H9 (cell line): Measurements from ENCODE around the gene MOCS2. TPM values are rescaled to one million over a fixed set of nuclear protein-coding genes. Genes with fewer than 3 reads are reported as not detected.

Experiments
- DNase-seq: peaks from one replicate; pipeline ENCODE4 v3.0.0-alpha.2; 2017
- H2AFZ ChIP-seq: one replicate; pipeline ENCODE4 v1.6.1; 2013; ENCODE audit warnings: mild to moderate bottlenecking, low read length, control low read depth, moderate library complexity
- H2AK5ac ChIP-seq: 2 replicates; pipeline ENCODE4 v1.6.1; 2013; ENCODE audit warnings: low read length, control low read depth, mixed read lengths; ENCODE audit not compliant: insufficient read length
- H2BK120ac ChIP-seq: one replicate; pipeline ENCODE4 v1.6.1; 2013; ENCODE audit warnings: low read depth, mild to moderate bottlenecking, low read length, control low read depth, inconsistent platforms; ENCODE audit not compliant: poor library complexity, severe bottlenecking
- H2BK12ac ChIP-seq: 2 replicates; pipeline ENCODE4 v1.6.1; 2013; ENCODE audit warnings: low read length, control low read depth, mixed read lengths, low read depth; ENCODE audit not compliant: insufficient read length
- H2BK15ac ChIP-seq: 2 replicates; pipeline ENCODE4 v1.6.1; 2013; ENCODE audit warnings: low read depth, low read length, control low read depth
- H2BK20ac ChIP-seq: one replicate; pipeline ENCODE4 v1.6.1; 2013; ENCODE audit warnings: low read depth, mild to moderate bottlenecking, low read length, control low read depth, inconsistent platforms; ENCODE audit not compliant: poor library complexity, severe bottlenecking
- H2BK5ac ChIP-seq: 2 replicates; pipeline ENCODE4 v1.6.1; 2013; ENCODE audit warnings: low read length, control low read depth, mixed read lengths; ENCODE audit not compliant: insufficient read length
- H3K14ac ChIP-seq: 2 replicates; pipeline ENCODE4 v1.6.1; 2013; ENCODE audit warnings: low read length, control low read depth; ENCODE audit not compliant: insufficient read depth
- H3K18ac ChIP-seq: 2 replicates; pipeline ENCODE4 v1.6.1; 2013; ENCODE audit warnings: low read depth, mild to moderate bottlenecking, mixed read lengths, low read length, control low read depth; ENCODE audit not compliant: insufficient read length
- H3K23ac ChIP-seq: 2 replicates; pipeline ENCODE4 v1.6.1; 2013; ENCODE audit warnings: low read length, control low read depth, mixed read lengths, low read depth; ENCODE audit not compliant: insufficient read length
- H3K23me2 ChIP-seq: 2 replicates; pipeline ENCODE4 v1.6.1; 2013; ENCODE audit warnings: low read depth, mild to moderate bottlenecking, mixed read lengths, low read length, control low read depth; ENCODE audit not compliant: insufficient read length, poor library complexity, severe bottlenecking
- H3K27ac ChIP-seq: 2 replicates; pipeline ENCODE4 v1.5.1; 2013; ENCODE audit warnings: low read length, control low read depth, mixed read lengths, low read depth; ENCODE audit not compliant: insufficient read length
- H3K27me3 ChIP-seq: 2 replicates; pipeline ENCODE4 v1.6.1; 2013; ENCODE audit warnings: low read length, control low read depth, inconsistent platforms; ENCODE audit not compliant: insufficient read depth
- H3K4ac ChIP-seq: 2 replicates; pipeline ENCODE4 v1.6.1; 2013; ENCODE audit warnings: low read depth, mild to moderate bottlenecking, control low read depth, inconsistent platforms, low read length, moderate library complexity
- H3K4me1 ChIP-seq: 2 replicates; pipeline ENCODE4 v1.6.1; 2013; ENCODE audit warnings: low read length, control low read depth, inconsistent platforms; ENCODE audit not compliant: insufficient read depth
- H3K4me2 ChIP-seq: 2 replicates; pipeline ENCODE4 v1.6.1; 2013; ENCODE audit warnings: low read length, control low read depth, mixed read lengths; ENCODE audit not compliant: insufficient read length, insufficient read depth
- H3K56ac ChIP-seq: 2 replicates; pipeline ENCODE4 v1.6.1; 2013; ENCODE audit warnings: low read depth, mild to moderate bottlenecking, mixed read lengths, low read length, control low read depth; ENCODE audit not compliant: insufficient read length
- H3K79me1 ChIP-seq: 2 replicates; pipeline ENCODE4 v1.6.1; 2013; ENCODE audit warnings: low read depth, mild to moderate bottlenecking, moderate library complexity, low read length, control low read depth, inconsistent platforms; ENCODE audit not compliant: insufficient read depth, poor library complexity, severe bottlenecking
- H3K79me2 ChIP-seq: 2 replicates; pipeline ENCODE4 v1.6.1; 2013; ENCODE audit warnings: low read length, control low read depth, inconsistent platforms; ENCODE audit not compliant: insufficient read depth
- H3K9ac ChIP-seq: 2 replicates; pipeline ENCODE4 v1.6.1; 2013; ENCODE audit warnings: low read length, control low read depth, mixed read lengths; ENCODE audit not compliant: insufficient read length; ENCODE audit errors: extremely low read depth
- H3K9me3 ChIP-seq: one replicate; pipeline ENCODE4 v1.6.1; 2013; ENCODE audit warnings: low read depth, low read length, inconsistent platforms; ENCODE audit not compliant: control insufficient read depth
- H3T11ph ChIP-seq: one replicate; pipeline ENCODE4 v1.6.1; 2013; ENCODE audit warnings: mild to moderate bottlenecking, low read length, control low read depth, inconsistent platforms
- H4K20me1 ChIP-seq: one replicate; pipeline ENCODE4 v1.6.1; 2013; ENCODE audit not compliant: control insufficient read depth, insufficient read length, insufficient read depth
- H4K5ac ChIP-seq: 2 replicates; pipeline ENCODE4 v1.6.1; 2013; ENCODE audit warnings: low read depth, mild to moderate bottlenecking, mixed read lengths, low read length, control low read depth; ENCODE audit not compliant: insufficient read length
- H4K8ac ChIP-seq: replicated peaks from 2 replicates; pipeline ENCODE4 v1.6.1; 2013; ENCODE audit warnings: low read length, control low read depth, mixed read lengths, low read depth; ENCODE audit not compliant: insufficient read length
- H4K91ac ChIP-seq: 2 replicates; pipeline ENCODE4 v1.6.1; 2013; ENCODE audit warnings: low read depth, mild to moderate bottlenecking, moderate library complexity, mixed read lengths, low read length, control low read depth; ENCODE audit not compliant: insufficient read length
- H3K27ac Mint-ChIP-seq, 3 experiments: 2 replicates in 2 of 3; 3 replicates in 1 of 3; pipeline ENCODE4 v1.8.0; 2020 to 2021; ENCODE audit warnings: mixed read lengths in 3 of 3, mild to moderate bottlenecking in 1 of 3, moderate library complexity in 1 of 3
- H3K27me3 Mint-ChIP-seq: 2 replicates; pipeline ENCODE4 v1.8.0; 2021; ENCODE audit warnings: low read depth, mild to moderate bottlenecking, moderate library complexity, mixed read lengths
- H3K36me3 Mint-ChIP-seq, 3 experiments: 2 replicates in 2 of 3; 3 replicates in 1 of 3; pipeline ENCODE4 v1.8.0; 2020 to 2021; ENCODE audit warnings: low read depth in 3 of 3, mixed read lengths in 3 of 3; ENCODE audit not compliant: insufficient read depth in 1 of 3
- H3K4me1 Mint-ChIP-seq, 2 experiments: 2 replicates each; pipeline ENCODE4 v1.8.0; 2020; ENCODE audit warnings: mixed read lengths in 2 of 2
- H3K4me3 Mint-ChIP-seq, 2 experiments: 2 replicates in 1 of 2; 3 replicates in 1 of 2; pipeline ENCODE4 v1.8.0; 2020 to 2021; ENCODE audit warnings: mild to moderate bottlenecking in 2 of 2, mixed read lengths in 2 of 2, moderate library complexity in 1 of 2
- H3K9me3 Mint-ChIP-seq, 2 experiments: 2 replicates in 1 of 2; 3 replicates in 1 of 2; pipeline ENCODE4 v1.8.0; 2020; ENCODE audit warnings: mild to moderate bottlenecking in 2 of 2, mixed read lengths in 2 of 2, moderate library complexity in 1 of 2
- CTCF ChIP-seq: fragments of 200-600 bp; sonication (generic); conservative IDR thresholded peaks from 3 replicates; pipeline ENCODE4 v1.8.0; 2021; ENCODE audit warnings: antibody characterized with exemption, mild to moderate bottlenecking
- total RNA-seq: library from RNA; stranded (reverse); gene quantifications from 2 replicates; pipeline ENCODE4 v1.2.1, GENCODE V29; 2021

Gene MOCS2
- total RNA-seq, 1 experiment from 2014 or later = 24.8 TPM

GRCh38 chr5:53123702-53124101, 14.1 kb upstream of the MOCS2 start:
- H2BK20ac ChIP-seq = no peak overlapping the region
- no peaks in the 10 kb centered on the region for H3K36me3 Mint-ChIP-seq
- H2BK15ac ChIP-seq = no peak overlapping the region
- H3K27ac ChIP-seq = no peak overlapping the region
- H3K79me1 ChIP-seq = no peaks in the 10 kb centered on the region
- H3K23ac ChIP-seq = no peak overlapping the region
- no peaks in the 10 kb centered on the region for H3K9me3 ChIP-seq
- no peak overlapping the region for H4K8ac ChIP-seq
- no peak overlapping the region for H2BK12ac ChIP-seq
- H2AK5ac ChIP-seq = no peak overlapping the region
- H3K9me3 Mint-ChIP-seq = no peaks in the 10 kb centered on the region
- H3K4ac ChIP-seq = no peak overlapping the region
- no peaks in the 10 kb centered on the region for H3K4me1 ChIP-seq
- no peak overlapping the region for H3K4me2 ChIP-seq
- no peak overlapping the region for H3T11ph ChIP-seq
- no peak overlapping the region for H2AFZ ChIP-seq
- H3K79me2 ChIP-seq = no peaks in the 10 kb centered on the region; the same call in 1 of the 2 replicates
- no peak overlapping the region for H2BK120ac ChIP-seq
- no peaks in the 10 kb centered on the region for H3K4me1 Mint-ChIP-seq
- no peak overlapping the region for H3K18ac ChIP-seq
- no peaks in the 10 kb centered on the region for H3K23me2 ChIP-seq
- H4K20me1 ChIP-seq = no peaks in the 10 kb centered on the region
- H4K91ac ChIP-seq = no peak overlapping the region
- H3K56ac ChIP-seq = no peak overlapping the region
- H3K4me3 Mint-ChIP-seq = no peak overlapping the region
- no peaks in the 10 kb centered on the region for H3K27me3 Mint-ChIP-seq
- no peak overlapping the region for H2BK5ac ChIP-seq
- TF ChIP-seq CTCF = no peak
- H4K5ac ChIP-seq = no peak overlapping the region
- DNase-seq = no peak
- H3K9ac ChIP-seq = no peak overlapping the region
- no peak overlapping the region for H3K14ac ChIP-seq
- H3K27me3 ChIP-seq = no peaks in the 10 kb centered on the region
- H3K27ac Mint-ChIP-seq = no peak overlapping the region
